HL-60/S4 treated with retinoic acid at 250 ng/mL for 4 days and 3 days (cell line): Measurements from ENCODE around the gene ZSCAN25.
"Not testable (repeated sequence)": the region's sequence is repeated elsewhere in the genome, so short reads cannot be mapped to it uniquely, and the experiment has no call there.

Experiments used
- in situ Hi-C: fragments of 300-500 bp; cut with MboI; formaldehyde crosslinking; loops from 2 replicates; pipeline ENCODE4 v1.7.0; 2022; ENCODE audit warnings: low sequenced_read_pairs

Gene ZSCAN25

DNA sequence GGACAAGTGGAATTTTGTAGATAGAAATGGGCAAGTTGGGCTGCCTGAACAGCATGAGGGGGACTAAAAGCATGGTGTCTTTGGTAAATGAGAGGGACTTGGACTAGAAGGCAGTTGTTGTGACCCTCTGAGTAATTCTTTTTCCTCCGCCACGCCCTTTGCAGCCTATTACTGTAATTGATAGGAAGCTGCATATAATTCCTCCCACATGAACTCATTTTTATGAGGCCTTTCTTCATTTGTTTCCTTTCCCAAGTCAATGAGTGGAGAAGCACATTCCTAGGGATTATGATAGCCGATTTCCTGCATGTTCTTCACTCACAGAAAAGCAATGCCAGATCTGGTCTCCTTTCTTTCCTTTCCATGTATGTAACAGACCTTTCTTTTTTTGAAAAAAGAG lies 27.7 kb downstream of the ZSCAN25 start:
- in situ Hi-C loops: no loop called here

DNA sequence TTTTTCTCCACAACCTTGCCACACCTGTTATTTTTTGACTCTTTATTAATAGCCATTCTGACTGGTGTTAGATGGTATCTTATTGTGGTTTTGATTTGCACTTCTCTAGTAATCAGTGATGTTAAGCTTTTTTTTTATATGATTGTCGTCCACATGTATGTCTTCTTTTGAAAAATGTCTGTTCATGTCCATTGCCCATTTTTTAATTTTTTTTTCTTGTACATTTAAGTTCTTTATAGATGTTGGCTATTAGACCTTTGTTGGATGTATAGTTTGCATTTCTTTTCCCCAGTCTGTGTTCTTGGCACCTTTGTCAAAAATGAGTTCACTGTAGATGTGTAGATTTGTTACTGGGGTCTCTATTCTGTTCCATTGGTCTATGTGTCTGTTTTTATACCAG lies 28.8 kb downstream of the ZSCAN25 start:
- in situ Hi-C loops: no loop called here

DNA sequence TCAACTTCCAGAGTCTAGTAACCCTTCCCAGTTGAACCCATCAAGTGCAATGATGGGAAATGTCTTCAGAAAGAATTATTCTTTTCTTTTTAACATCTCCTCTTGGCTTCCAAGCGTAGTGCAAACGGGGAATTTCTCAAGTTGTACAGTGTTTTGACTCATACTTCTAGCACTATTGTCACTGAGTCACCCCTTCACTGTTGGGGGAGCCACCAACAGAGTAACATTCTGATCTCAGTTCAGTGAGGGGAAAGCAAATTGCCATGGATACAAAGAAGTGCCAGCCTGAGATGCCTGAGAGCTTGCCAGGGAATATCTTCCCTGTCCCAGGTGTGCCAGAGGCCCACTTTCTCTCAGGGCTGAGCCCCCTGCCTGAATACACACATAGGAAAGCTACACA lies 32.1 kb downstream of the ZSCAN25 start:
- in situ Hi-C loops: no loop called here

DNA sequence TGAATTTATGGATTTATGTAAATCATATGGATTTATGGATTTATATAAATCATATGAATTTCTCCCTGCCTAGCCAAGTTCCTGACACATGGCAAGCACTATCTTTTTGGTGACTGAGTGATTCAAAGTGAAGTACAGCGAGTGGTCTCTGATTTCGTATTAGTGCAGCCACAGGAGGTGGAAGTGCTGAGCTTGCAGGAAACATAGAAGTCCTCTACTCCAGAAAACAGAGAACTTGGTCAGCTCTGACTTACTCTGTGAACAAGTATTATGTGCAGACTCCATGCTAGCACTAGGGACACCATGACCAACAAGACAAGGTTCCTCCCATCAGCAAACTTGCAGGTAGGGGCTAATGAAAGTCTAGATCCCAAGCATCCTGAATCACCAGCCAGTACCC lies 34.5 kb downstream of the ZSCAN25 start:
- in situ Hi-C loops: no loop called here

DNA sequence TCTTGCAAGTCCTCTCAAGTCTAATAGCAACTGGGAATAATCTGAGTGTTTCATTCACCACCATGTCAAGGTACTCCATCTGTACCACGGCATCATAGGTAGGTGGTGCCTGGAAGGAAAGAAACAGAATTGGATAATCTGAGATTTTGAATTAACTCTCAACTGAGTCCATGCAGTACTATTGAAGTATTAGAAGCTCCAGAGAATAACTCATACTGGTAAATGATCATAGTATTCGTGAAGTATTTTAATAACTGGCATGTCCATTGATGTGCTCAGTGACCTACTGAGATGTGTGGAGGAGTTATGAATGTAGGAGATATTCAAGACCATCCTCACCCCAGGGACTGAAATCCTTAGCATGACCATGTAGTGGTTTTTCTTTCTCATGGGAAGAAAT lies 35.9 kb downstream of the ZSCAN25 start:
- in situ Hi-C loops: no loop called here

DNA sequence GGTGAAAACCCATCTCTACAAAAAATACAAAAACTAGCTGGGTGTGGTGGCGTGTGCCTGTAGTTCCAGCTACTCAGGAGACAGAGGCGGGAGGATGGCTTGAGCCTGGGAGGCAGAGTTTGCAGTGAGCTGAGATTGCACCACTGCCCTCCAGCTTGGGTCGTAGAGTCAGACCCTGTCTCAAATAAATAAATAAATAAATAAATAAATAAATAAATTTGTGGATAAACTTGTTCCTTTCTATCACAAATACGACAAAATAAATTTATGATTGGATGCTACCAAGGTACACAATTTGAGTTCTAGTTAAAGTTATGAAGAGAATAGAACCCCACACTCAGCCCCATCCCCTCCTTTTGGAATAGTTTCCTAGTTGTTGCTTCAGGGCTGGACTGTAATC lies 36.5 kb downstream of the ZSCAN25 start:
- in situ Hi-C loops: not testable (repeated sequence)

DNA sequence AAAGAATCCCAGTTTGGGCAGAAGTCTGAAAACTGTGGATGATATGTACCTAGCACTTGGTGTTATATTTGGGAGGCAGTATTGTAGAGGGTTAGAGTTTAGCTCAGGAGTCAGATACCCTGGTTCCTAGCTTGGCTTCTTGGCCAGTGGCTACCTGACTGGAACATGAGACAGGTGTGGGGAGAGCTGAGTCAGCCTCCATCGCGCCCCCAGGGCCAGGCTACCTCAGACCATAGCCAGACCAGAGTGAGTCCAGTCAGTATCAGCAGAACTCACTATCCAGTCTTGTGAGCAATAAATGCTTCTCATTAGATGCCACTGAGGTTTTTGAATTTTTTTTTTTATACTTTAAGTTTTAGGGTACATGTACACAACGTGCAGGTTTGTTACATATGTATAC lies 37.0 kb downstream of the ZSCAN25 start:
- in situ Hi-C loops: no loop called here

DNA sequence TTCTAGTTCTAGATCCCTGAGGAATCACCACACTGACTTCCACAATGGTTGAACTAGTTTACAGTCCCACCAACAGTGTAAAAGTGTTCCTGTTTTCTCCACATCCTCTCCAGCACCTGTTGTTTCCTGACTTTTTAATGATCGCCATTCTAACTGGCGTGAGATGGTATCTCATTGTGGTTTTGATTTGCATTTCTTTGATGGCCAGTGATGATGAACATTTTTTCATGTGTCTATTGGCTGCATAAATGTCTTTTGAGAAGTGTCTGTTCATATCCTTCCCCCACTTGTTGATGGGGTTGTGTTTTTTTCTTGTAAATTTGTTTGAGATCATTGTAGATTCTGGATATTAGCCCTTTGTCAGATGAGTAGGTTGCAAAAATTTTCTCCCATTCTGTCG lies 37.9 kb downstream of the ZSCAN25 start:
- in situ Hi-C loops: not testable (repeated sequence)

DNA sequence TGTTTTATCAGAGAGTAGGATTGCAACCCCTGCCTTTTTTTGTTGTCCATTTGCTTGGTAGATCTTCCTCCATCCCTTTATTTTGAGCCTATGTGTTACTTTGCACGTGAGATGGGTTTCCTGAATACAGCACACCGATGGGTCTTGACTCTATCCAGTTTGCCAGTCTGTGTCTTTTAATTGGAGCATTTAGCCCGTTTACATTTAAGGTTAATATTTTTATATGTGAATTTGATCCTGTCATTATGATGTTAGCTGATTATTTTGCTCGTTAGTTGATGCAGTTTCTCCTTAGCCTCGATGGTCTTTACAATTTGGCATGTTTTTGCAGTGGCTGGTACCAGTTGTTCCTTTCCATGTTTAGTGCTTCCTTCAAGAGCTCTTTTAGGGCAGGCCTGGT lies 41.1 kb downstream of the ZSCAN25 start:
- in situ Hi-C loops: not testable (repeated sequence)

DNA sequence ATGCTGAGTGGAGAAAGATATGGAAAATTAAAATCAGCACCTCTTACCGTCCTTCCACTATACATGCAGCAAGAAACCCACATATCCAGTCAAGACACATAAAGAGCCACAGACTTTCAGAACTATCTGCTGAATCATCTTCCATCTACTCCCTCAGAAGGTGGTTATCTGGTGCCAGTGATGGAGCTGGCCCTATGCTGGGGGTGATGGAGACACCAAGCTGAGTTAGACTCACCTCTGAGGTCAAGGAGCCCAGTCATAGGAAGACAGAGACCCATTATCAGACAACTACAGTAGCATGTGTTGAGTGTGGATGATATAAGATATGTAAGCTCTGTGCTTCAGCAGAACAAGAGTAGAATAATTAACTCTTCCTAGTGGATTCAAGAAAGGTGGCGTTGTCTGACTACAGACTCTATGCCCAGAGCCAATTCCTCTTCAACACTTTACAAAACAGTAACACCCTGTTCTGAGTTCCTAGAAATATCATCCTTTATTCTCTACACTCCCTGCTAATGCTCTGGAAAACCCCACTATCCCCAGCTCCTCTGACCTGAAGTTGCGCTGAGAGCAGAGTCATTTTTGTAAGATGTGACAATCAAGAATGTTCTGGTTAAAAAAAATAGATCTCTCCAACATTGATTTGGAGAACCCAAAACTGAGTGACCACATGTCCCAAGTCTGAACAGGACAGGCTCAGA lies 48.7 kb downstream of the ZSCAN25 start:
- in situ Hi-C loops: no loop called here

DNA sequence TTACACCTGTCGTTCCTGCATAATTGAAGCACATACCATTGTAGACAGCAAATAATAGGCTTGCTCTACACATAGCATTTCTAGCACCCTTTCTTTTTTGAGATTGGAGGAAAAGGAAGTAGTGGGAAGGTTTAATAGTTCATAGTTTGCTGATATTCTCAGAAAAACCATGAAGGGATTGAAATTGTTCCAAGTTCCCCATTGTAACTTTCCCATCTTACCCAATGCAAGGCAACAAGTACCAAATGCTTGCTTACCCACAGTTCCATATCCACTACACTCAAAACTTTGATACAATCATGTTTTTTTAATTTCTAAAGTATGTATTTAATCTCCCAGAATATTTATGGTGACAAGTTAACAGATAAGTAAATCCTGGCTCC lies 49.3 kb downstream of the ZSCAN25 start:
- in situ Hi-C loops: no loop called here

DNA sequence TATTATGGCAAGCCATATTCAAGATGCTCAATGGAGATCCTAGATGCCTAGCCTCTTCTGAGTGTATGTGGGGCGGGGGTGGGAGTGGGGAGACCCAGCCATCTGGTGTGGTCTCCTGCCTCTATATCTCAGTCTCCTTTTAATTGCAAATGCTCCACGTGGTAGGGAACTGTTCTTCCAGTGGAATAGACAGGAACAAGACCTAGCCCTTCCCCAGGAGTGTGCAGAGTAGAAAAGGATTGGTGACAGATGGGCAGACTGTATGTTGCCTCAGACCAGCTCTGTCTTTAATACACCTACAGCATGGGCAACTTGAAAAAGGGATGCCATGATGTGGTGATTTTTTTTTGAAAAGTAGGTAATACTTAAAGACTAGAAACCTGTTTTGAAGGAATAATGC lies 50.4 kb downstream of the ZSCAN25 start:
- in situ Hi-C loops: no loop called here

DNA sequence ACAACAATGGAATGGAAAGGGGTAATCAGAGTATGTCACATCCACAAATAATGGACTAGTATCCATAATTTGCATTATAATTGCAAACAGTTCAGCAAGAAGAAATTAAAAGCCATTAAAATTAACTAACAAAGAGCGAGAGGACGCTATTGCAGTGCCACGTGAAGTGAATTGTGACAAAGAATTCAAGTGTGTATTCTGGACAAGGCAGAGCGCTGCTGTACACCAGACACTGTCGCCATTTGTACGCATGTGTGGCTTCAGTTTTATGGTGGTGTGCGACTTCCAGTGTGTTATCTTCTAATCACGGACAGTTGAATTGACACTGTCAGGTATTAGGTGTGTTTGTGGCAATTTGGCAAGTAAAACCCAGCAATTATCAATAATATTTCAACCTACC lies 51.8 kb downstream of the ZSCAN25 start:
- in situ Hi-C loops: no loop called here

DNA sequence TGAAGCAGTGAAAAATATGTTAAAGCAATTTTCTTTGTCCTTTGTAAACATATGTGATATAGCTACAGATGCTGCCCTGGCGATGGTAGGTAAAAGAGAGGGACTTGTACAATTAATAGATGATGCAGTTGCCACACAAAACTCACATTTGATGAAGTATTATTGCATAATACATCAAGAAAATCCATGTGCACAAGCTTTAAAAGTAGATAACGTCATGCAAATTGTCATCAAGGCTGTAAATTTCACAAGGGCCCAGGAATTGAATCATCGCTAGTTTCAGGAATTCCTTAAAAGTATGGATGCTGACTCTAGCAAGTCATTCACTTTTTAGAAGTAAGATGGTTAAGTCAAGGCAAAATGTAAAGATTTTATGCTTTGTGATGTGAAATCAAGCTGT lies 53.0 kb downstream of the ZSCAN25 start:
- in situ Hi-C loops: no loop called here

DNA sequence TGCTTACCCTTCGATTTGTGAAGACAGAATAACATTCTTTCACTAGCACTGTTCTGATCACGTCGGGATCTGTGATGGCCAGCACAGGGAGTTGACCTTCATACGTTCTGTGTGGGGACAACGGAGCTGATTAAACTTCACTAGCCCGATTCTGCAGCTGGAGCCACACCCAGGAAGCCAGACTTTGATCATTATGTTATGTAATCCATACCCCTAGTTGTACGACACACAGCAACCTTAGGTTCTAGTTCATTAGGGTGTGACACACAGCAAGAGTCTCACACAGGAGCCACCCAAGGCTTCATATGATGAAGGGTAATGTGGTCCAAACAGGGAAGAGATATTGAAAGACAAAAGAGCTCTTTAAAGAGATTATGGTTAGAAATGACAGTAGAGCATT lies 55.8 kb downstream of the ZSCAN25 start:
- in situ Hi-C loops: no loop called here

DNA sequence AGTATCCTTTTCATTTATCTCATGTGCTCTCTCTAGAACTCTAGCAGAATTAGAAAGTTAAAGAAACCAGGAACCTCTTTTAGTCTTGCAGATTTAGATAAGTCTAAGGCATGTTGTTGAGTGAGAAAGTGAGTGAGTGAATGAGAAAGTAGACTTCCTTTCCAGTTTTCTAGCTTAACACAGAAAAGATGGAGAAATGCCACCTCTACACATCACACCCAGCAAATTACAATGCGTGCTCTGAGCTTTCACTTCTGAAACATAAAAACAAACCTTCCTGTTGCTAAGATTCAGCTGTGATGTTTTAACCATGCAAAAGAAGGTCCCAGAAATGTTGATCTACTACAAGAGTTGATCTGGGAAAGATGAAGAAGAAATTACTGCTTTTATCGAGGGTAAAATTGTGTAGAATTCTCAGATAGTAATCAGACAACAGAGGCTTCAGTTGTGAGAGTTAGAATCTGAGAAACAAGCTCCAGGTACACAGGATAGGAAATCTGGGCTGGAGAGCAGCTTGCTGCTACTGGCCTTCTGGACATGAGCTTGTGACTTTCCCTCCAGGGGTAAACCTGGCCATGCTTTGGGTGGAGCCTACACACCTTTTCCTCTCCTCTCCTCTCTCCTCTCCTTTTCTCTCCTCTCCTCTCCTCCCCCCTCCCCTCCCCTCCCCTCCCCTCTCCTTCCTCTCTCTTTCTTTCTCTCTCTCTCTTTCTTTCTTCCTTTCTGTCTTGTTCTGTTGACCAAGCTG lies 58.4 kb downstream of the ZSCAN25 start:
- in situ Hi-C loops: no loop called here

DNA sequence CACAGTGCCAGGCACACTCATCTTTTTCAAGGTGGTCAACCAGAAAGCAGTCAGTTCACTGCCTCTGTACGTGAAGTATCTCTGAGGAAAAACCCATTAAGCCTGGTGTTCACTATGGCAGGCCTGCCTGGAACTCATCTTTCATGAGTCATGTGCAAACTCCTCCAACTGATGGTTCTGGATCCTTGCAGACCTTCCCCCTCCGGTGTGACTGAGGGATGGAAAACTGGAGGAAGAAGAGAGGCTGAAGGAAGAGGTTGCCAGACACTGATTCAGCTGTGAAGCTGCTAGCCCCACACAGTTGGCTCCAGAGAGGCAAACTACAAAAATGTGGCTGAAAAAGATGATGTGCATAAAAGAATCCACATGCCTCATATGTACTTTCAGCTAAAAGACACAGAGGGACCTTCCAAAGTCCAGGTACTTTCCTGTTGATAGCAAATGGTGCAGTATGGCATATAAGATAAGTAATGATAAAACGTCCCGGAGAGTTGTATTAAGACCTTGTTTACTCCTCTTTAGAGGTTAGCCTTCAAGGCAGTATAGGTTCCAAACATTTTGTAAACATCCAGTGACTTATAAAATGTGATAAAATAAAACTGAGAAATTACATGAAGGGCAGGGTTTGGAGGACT lies 60.4 kb downstream of the ZSCAN25 start:
- in situ Hi-C loops: no loop called here

DNA sequence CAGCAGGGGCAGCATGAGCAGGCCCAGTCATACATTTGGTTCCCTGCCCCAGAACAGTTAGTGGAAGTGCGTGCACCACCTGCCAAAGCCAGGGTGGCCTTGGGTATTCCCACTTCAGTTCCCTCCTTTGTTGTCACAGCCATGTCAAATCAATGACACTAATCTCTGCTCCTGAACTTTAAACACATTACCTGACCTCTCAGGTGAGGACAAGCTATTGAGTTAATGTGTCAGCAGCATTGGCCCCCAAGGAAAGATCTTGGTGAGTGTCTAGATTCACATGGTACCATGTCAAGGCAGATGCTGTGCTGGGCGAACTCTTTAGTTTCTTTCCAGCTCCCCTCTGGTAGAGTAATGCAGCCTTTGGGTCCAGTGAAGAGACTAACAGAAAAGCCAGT lies 60.9 kb downstream of the ZSCAN25 start:
- in situ Hi-C loops: no loop called here

DNA sequence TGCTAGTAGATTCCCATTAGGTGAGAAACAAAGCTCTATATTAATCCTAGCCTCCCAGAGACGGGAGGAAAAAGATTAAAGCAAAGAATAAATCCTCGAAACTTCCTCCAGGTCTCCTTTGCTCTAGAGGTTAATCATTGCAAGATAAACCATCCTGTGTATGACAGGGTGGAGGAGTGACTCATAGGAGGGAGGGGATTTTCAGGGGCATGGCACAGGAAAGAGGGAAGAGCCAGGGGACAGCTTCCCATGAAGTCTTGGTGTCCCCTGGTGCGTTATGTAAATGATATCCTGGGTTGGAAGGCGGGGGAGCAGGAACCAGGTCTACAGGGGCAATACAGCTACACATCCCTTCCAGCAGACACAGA lies 62.3 kb downstream of the ZSCAN25 start:
- in situ Hi-C loops: no loop called here

DNA sequence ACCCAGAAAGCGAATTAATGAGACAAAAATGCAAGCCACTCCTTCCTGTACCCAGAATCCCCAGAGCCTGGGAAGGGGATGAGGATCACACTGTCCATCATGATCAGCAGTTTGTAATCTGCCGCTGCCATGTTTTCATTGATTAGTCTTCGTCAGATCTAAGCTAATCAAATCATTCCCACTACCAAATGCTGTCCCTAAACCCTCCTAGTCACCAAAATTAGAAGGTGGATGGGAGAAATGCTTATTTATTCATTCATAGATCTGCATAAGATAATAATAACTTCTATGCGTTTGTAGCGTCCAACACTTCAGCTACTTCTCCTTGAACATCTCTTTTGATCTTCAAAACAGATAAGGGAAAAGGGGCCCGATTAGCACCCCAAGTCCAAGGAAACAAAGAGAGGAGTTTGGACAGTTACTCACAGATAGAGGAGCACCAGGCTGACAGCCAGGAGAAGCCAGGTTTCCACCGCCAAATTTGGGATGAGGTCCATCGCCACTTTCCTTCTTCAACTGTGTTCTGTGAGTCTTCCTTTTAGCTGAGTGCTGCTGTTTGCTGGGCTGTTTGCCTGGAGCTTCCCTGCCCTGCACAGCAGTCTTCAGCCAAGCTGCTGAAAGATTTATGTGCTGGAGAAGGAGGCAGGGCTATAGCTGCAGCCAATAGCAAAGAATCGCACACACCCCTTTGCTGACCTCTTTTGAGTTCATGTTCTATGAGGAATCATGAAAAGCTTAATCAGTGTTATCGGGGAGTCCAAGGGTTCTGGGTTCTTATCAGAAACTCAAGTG lies 62.9 kb downstream of the ZSCAN25 start, which contains the start of gene CYP3A5:
Gene CYP3A5 (minus strand): TSS at position 597 of the 792 bp plus-strand sequence. CDS start 100 bp downstream, at position 497.
- in situ Hi-C loops: no loop called here
